Fibroblast of mammary gland (primary cell): ENCODE measurements around the gene CRACDL.

Experiments used
- DNase-seq: peaks from one replicate; pipeline ENCODE4 v3.0.0-alpha.2; 2010; ENCODE audit warnings: low read depth
- H3K4me3 ChIP-seq: 2 replicates; pipeline ENCODE4 v1.5.1; 2011; ENCODE audit warnings: low read depth, mild to moderate bottlenecking, low read length, moderate library complexity; ENCODE audit not compliant: control insufficient read depth
- CTCF ChIP-seq: conservative IDR thresholded peaks from 2 replicates; pipeline ENCODE4 v1.5.1; 2011; ENCODE audit warnings: low read depth, low read length, inconsistent platforms; ENCODE audit not compliant: control insufficient read depth, insufficient read depth

Gene CRACDL

GRCh38 chr2:98839292-98839691, 96.7 kb downstream of the CRACDL start:
- TF ChIP-seq CTCF, result no peak
- DNase-seq, result peak; percentile 55
- no peak overlapping the region for H3K4me3 ChIP-seq

GRCh38 chr2:98835831-98836385, 100.1 kb downstream of the CRACDL start:
- no peak overlapping the region for H3K4me3 ChIP-seq
- no peak for TF ChIP-seq CTCF
- DNase-seq, result no peak

- no peak for TF ChIP-seq CTCF
- H3K4me3 ChIP-seq, result no peak overlapping the region
- DNase-seq, result no peak
These were observed 102.1 kb downstream of the CRACDL start for GRCh38 chr2:98833917-98834263.

- no peak for TF ChIP-seq CTCF
- no peak overlapping the region for H3K4me3 ChIP-seq
- DNase-seq, result no peak
These were observed 102.7 kb downstream of the CRACDL start for GRCh38 chr2:98833172-98833916.

GRCh38 chr2:98832172-98832571, 103.9 kb downstream of the CRACDL start:
- DNase-seq, result no peak
- TF ChIP-seq CTCF, result no peak
- H3K4me3 ChIP-seq, result no peak overlapping the region

- TF ChIP-seq CTCF, result no peak
- DNase-seq, result no peak
These were observed 105.4 kb downstream of the CRACDL start for GRCh38 chr2:98830571-98831145.

More at GRCh38 chr2:98830571-98831145, 105.4 kb downstream of the CRACDL start:
- no peak overlapping the region for H3K4me3 ChIP-seq
